Neural cell (in vitro differentiated cells): ENCODE results near the gene C1S. TPM values are rescaled to one million over a fixed set of nuclear protein-coding genes. Genes with fewer than 3 reads are reported as not detected.

Experiments
- H2AFZ ChIP-seq: fragments of 200-600, 300-800 bp; sonication (generic), shearing (Covaris generic); 2 replicates; pipeline ENCODE4 v1.6.0; 2014; ENCODE audit warnings: low read depth, mild to moderate bottlenecking, antibody characterized with exemption, low read length, moderate library complexity
- H3F3A ChIP-seq: fragments of 200-600 bp; shearing (Covaris generic); 2 replicates; pipeline ENCODE4 v1.6.1; 2016; ENCODE audit warnings: mild to moderate bottlenecking, moderate library complexity, mixed read lengths, antibody characterized with exemption, low read length; ENCODE audit not compliant: insufficient read depth, poor library complexity, severe bottlenecking
- H3K27ac ChIP-seq: fragments of 200-600, 300-800 bp; sonication (generic), shearing (Covaris generic); 2 replicates; pipeline ENCODE4 v1.5.1; 2014; ENCODE audit warnings: mild to moderate bottlenecking, low read length, moderate library complexity
- H3K27me3 ChIP-seq: fragments of 300-800, 200-600 bp; sonication (generic), shearing (Covaris generic); 2 replicates; pipeline ENCODE4 v1.6.0; 2014; ENCODE audit warnings: mild to moderate bottlenecking, low read depth, low read length, moderate library complexity; ENCODE audit not compliant: insufficient read depth
- H3K36me3 ChIP-seq: fragments of 300-800, 200-600 bp; sonication (generic), shearing (Covaris generic); 2 replicates; pipeline ENCODE4 v1.5.1; 2014; ENCODE audit warnings: mild to moderate bottlenecking, antibody characterized with exemption, low read length, moderate library complexity; ENCODE audit not compliant: insufficient read depth
- H3K4me2 ChIP-seq: fragments of 300-800, 200-600 bp; sonication (generic), shearing (Covaris generic); 2 replicates; pipeline ENCODE4 v1.6.0; 2014; ENCODE audit warnings: mild to moderate bottlenecking, low read length
- H3K4me3 ChIP-seq: fragments of 300-800, 200-600 bp; sonication (generic), shearing (Covaris generic); 2 replicates; pipeline ENCODE4 v1.5.1; 2014; ENCODE audit warnings: mild to moderate bottlenecking, low read length, moderate library complexity
- H3K79me2 ChIP-seq: fragments of 200-600 bp; shearing (Covaris generic); replicated peaks from 2 replicates; pipeline ENCODE4 v1.6.0; 2014; ENCODE audit warnings: mild to moderate bottlenecking, low read length, moderate library complexity; ENCODE audit not compliant: insufficient read depth
- H3K9ac ChIP-seq: fragments of 300-800, 200-600 bp; sonication (generic), shearing (Covaris generic); 2 replicates; pipeline ENCODE4 v1.6.1; 2016; ENCODE audit warnings: mild to moderate bottlenecking, low read length, mixed read lengths
- H3K9me2 ChIP-seq: fragments of 200-600 bp; shearing (Covaris generic); 2 replicates; pipeline ENCODE4 v1.6.1; 2016; ENCODE audit warnings: mild to moderate bottlenecking, low read length, mixed read lengths; ENCODE audit not compliant: insufficient read depth
- H3K9me3 ChIP-seq: fragments of 200-600, 300-800 bp; sonication (generic), shearing (Covaris generic); 2 replicates; pipeline ENCODE4 v1.6.1; 2016; ENCODE audit warnings: mild to moderate bottlenecking, mixed run types, low read length, moderate library complexity, mixed read lengths
- H4K20me1 ChIP-seq: fragments of 200-600 bp; shearing (Covaris generic); 2 replicates; pipeline ENCODE4 v1.6.1; 2016; ENCODE audit warnings: mild to moderate bottlenecking, mixed run types; ENCODE audit not compliant: insufficient read depth
- EP300 ChIP-seq: fragments of 450-650 bp; conservative IDR thresholded peaks from 2 replicates; pipeline ENCODE4 v1.6.1; 2014; ENCODE audit warnings: antibody characterized with exemption, mild to moderate bottlenecking, moderate library complexity; ENCODE audit not compliant: poor library complexity, severe bottlenecking
- EZH2 ChIP-seq: fragments of 200-600, 300-800 bp; shearing (Covaris generic), sonication (generic); IDR thresholded peaks from 2 replicates; pipeline ENCODE4 v1.6.1; 2014; ENCODE audit warnings: antibody characterized with exemption, low read length, borderline replicate concordance, mild to moderate bottlenecking; ENCODE audit not compliant: insufficient read depth, poor library complexity, severe bottlenecking
- MXI1 ChIP-seq: fragments of 450-650 bp; conservative IDR thresholded peaks from 2 replicates; pipeline ENCODE4 v1.6.1; 2014; ENCODE audit warnings: antibody characterized with exemption, mild to moderate bottlenecking; ENCODE audit not compliant: poor library complexity, severe bottlenecking
- POLR2AphosphoS5 ChIP-seq: IDR thresholded peaks from 2 replicates; pipeline ENCODE4 v1.6.1; 2012
- RAD21 ChIP-seq: fragments of 450-650 bp; conservative IDR thresholded peaks from 2 replicates; pipeline ENCODE4 v1.6.1; 2014; ENCODE audit warnings: antibody characterized with exemption, mild to moderate bottlenecking, moderate library complexity
- SMC3 ChIP-seq: fragments of 450-650 bp; conservative IDR thresholded peaks from 2 replicates; pipeline ENCODE4 v1.6.1; 2014; ENCODE audit warnings: antibody characterized with exemption, mild to moderate bottlenecking, moderate library complexity; ENCODE audit not compliant: poor library complexity
- TAF1 ChIP-seq: IDR thresholded peaks from 2 replicates; pipeline ENCODE4 v1.6.1; 2012; ENCODE audit warnings: low read depth
- polyA plus RNA-seq: library from polyadenylated mRNA; depleted of rRNA; stranded (reverse); fragments of >200 nt; gene quantifications from 2 replicates; pipeline ENCODE4 v1.2.3, GENCODE V29; 2014
- TF ChIP-seq, protein P1 (sequence below): IDR thresholded peaks from 2 replicates; pipeline ENCODE4 v1.6.1; 2012; ENCODE audit warnings: borderline replicate concordance
- TF ChIP-seq, protein P2 (sequence below): fragments of 450-650 bp; IDR thresholded peaks from 2 replicates; pipeline ENCODE4 v1.5.1; 2014; ENCODE audit warnings: antibody characterized with exemption, mild to moderate bottlenecking, moderate library complexity; ENCODE audit not compliant: poor library complexity, severe bottlenecking

C1S gene
- polyA plus RNA-seq, 1 donor from 2014 or later, result 4.9 TPM

DNA sequence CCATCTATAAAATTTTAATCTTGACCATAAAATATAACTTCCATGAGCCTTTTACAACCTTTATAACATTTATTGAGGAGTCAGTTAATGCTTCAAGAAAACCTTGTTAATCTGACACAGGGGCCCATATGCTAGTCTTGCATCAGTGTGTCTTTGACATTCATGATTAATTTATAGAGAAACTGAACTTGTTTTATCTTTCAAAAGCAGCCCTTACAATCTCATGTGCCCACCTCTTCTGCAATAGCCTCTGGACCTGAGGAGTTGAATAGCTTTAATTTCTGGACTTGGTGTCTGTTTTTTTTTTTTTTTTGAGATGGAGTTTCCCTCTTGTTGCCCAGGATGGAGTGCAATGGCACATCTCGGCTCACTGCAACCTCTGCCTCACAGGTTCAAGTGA, 33.7 kb upstream of the C1S start:
- Histone ChIP-seq H3K4me3 (no peak overlapping the region), H3K4me2 (no peak overlapping the region), H3K79me2 (no peaks in the 10 kb centered on the region), H3K36me3 (no peaks in the 10 kb centered on the region), H3K27me3 (no peaks in the 10 kb centered on the region), H3K9ac (no peak overlapping the region), H3F3A (no peaks in the 10 kb centered on the region), H2AFZ (no peak overlapping the region), H3K9me2 (no peaks in the 10 kb centered on the region), H3K9me3 (no peaks in the 10 kb centered on the region), H4K20me1 (no peaks in the 10 kb centered on the region), H3K27ac (no peak overlapping the region)
- TF ChIP-seq SMC3 (no peak), POLR2AphosphoS5 (no peak), RAD21 (no peak), EZH2 (no peak)
- TF ChIP-seq, protein P1, sequence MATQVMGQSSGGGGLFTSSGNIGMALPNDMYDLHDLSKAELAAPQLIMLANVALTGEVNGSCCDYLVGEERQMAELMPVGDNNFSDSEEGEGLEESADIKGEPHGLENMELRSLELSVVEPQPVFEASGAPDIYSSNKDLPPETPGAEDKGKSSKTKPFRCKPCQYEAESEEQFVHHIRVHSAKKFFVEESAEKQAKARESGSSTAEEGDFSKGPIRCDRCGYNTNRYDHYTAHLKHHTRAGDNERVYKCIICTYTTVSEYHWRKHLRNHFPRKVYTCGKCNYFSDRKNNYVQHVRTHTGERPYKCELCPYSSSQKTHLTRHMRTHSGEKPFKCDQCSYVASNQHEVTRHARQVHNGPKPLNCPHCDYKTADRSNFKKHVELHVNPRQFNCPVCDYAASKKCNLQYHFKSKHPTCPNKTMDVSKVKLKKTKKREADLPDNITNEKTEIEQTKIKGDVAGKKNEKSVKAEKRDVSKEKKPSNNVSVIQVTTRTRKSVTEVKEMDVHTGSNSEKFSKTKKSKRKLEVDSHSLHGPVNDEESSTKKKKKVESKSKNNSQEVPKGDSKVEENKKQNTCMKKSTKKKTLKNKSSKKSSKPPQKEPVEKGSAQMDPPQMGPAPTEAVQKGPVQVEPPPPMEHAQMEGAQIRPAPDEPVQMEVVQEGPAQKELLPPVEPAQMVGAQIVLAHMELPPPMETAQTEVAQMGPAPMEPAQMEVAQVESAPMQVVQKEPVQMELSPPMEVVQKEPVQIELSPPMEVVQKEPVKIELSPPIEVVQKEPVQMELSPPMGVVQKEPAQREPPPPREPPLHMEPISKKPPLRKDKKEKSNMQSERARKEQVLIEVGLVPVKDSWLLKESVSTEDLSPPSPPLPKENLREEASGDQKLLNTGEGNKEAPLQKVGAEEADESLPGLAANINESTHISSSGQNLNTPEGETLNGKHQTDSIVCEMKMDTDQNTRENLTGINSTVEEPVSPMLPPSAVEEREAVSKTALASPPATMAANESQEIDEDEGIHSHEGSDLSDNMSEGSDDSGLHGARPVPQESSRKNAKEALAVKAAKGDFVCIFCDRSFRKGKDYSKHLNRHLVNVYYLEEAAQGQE, result no peak

DNA sequence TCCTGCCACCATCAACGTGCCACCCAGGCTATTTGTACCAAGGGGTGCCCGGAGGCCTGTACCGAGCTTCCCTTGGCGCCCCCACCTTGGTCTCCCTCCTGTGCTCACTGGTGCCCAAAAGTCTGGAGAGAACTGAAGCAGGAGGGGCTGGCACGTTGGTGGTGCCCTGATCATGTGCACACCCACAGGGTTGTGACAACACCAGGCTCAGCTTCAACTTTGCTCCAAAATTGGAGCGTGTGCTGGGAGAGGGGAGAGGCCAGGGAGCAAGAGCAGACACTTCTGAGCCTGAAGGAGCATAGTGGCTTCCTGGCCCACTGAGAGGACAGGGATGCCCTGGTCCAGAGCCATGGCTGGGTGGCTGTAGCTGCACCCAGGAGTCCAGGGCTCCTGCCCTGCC, 29.2 kb upstream of the C1S start:
- H3K4me3 ChIP-seq, result no peak overlapping the region
- H3K27ac ChIP-seq, result no peak overlapping the region
- H2AFZ ChIP-seq, result no peak overlapping the region
- H3K79me2 ChIP-seq, result no peaks in the 10 kb centered on the region
- H3F3A ChIP-seq, result no peaks in the 10 kb centered on the region
- H3K9ac ChIP-seq, result no peak overlapping the region
- H3K4me2 ChIP-seq, result no peak overlapping the region
- H3K9me2 ChIP-seq, result no peaks in the 10 kb centered on the region
- no peaks in the 10 kb centered on the region for H3K27me3 ChIP-seq
- TF ChIP-seq RAD21 (no peak), SMC3 (no peak), POLR2AphosphoS5 (no peak), TAF1 (no peak), EZH2 (no peak), EP300 (no peak), MXI1 (no peak)
- TF ChIP-seq, protein P1, result no peak
- TF ChIP-seq, protein P2, sequence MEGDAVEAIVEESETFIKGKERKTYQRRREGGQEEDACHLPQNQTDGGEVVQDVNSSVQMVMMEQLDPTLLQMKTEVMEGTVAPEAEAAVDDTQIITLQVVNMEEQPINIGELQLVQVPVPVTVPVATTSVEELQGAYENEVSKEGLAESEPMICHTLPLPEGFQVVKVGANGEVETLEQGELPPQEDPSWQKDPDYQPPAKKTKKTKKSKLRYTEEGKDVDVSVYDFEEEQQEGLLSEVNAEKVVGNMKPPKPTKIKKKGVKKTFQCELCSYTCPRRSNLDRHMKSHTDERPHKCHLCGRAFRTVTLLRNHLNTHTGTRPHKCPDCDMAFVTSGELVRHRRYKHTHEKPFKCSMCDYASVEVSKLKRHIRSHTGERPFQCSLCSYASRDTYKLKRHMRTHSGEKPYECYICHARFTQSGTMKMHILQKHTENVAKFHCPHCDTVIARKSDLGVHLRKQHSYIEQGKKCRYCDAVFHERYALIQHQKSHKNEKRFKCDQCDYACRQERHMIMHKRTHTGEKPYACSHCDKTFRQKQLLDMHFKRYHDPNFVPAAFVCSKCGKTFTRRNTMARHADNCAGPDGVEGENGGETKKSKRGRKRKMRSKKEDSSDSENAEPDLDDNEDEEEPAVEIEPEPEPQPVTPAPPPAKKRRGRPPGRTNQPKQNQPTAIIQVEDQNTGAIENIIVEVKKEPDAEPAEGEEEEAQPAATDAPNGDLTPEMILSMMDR, result no peak
- H4K20me1 ChIP-seq, result no peaks in the 10 kb centered on the region
- no peaks in the 10 kb centered on the region for H3K36me3 ChIP-seq
- no peaks in the 10 kb centered on the region for H3K9me3 ChIP-seq
